ENCODE measurements around the gene FIS1.
A peak's percentile ranks its signal among the peaks of the same experiment; 100 is the strongest.
"Not testable (repeated sequence)": the region's sequence is repeated elsewhere in the genome, so short reads cannot be mapped to it uniquely, and the experiment has no call there.

Gene FIS1

DNA sequence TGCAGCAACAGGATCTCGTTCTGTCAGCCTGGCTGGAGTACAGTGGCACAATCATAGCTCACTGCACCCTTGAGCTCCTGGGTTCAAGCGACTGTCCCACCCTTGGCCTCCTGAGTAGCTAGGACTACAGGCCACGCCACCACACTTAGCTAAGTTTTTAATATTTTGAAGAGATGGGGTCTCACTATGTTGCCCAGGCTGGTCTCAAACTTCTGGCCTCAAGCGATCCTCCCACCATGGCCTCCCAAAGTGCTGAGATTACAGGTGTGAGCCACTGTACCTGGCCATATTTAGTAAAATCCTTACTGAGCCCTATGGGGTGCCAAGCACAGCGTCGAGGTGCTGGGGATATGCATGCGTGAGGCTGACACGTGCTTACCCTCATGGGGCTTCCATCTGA lies 36.0 kb upstream of the FIS1 start:
- H3K36me3 ChIP-seq (ENCODE audit: insufficient read depth, low read depth, low read length); H3K4me1 ChIP-seq (ENCODE audit: insufficient read depth, low read length); H3K9ac ChIP-seq (ENCODE audit: low read depth, low read length); H3K27me3 ChIP-seq (ENCODE audit: insufficient read depth, low read length); H3K9me3 ChIP-seq (ENCODE audit: insufficient read depth, low read depth, low read length); H3K27ac ChIP-seq (ENCODE audit: low read length); H3K4me3 ChIP-seq (ENCODE audit: low read length): not testable (repeated sequence)

DNA sequence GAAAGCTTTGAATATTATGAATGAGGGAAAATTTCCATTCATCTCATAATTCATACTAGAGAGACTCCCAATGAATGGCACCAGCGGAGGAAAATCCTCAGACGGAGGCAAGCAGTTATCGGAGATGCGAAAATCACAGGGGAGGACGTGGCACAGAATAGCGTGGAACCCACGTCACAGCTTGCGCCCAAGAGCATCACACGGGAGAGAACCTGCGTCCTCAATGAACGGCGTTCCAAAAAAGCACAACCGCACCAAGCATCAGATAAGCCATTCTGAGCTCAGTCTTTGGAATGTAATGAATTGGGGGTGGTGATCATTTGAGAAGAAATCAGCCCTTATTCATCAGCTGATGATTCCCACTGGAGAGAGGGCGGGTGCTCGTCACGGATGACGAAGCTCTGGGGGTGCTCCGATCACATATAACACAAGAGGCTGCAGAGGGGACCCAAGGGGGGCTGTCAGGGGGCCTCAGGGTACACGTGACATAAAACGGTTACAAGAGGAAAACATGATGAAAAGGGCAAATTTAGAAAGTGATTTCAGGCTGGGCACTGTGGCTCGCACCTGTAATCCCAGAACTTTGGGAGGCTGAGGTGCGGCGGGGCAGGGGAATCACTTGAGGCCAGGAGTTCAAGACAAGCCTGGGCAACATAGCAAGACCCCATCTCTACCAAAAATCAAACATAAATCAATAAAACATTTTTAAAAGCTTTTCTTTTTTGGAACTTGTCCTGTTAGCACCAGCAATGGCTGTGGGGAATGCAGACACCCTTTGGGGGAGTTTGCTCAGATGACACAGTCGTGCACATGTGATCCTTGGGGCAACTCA lies 33.8 kb upstream of the FIS1 start:
- H3K4me3 ChIP-seq (ENCODE audit: low read length) = no peak overlapping the region
- H3K9me3 ChIP-seq (ENCODE audit: insufficient read depth, low read depth, low read length) = no peaks in the 10 kb centered on the region
- no peak overlapping the region for H3K27ac ChIP-seq (ENCODE audit: low read length)
- H3K4me1 ChIP-seq (ENCODE audit: insufficient read depth, low read length) = peaks cover 2% of the 10 kb centered on the region; the same call in 1 of the 2 replicates
- no peaks in the 10 kb centered on the region for H3K36me3 ChIP-seq (ENCODE audit: insufficient read depth, low read depth, low read length)
- no peaks in the 10 kb centered on the region for H3K27me3 ChIP-seq (ENCODE audit: insufficient read depth, low read length)
- H3K9ac ChIP-seq (ENCODE audit: low read depth, low read length) = no peak overlapping the region

DNA sequence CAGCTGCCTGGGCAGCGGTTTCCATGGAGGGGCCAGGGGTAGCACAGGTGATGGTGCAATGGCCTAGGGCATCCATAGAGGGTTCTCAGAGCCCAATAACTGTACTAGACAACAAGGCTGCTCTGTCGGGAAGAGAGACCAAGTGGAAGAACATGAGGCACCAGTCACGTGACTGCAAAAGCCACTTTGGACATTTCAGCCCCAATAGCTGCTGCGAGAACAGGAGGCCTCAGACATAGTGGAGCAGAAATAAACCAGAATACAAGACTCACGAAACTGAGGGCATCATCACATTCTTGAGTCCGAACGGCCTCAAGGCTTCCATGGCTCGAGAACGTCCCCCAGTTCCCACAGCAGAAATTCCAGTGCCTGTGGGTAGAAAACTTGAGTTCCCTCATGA lies 32.3 kb upstream of the FIS1 start:
- Histone ChIP-seq H3K9ac (ENCODE audit: low read depth, low read length) (no peak overlapping the region), H3K27me3 (ENCODE audit: insufficient read depth, low read length) (no peaks in the 10 kb centered on the region), H3K36me3 (ENCODE audit: insufficient read depth, low read depth, low read length) (no peaks in the 10 kb centered on the region), H3K9me3 (ENCODE audit: insufficient read depth, low read depth, low read length) (no peaks in the 10 kb centered on the region), H3K4me3 (ENCODE audit: low read length) (no peak overlapping the region), H3K4me1 (ENCODE audit: insufficient read depth, low read length) (peaks cover 14% of the 10 kb centered on the region; the same call in 1 of the 2 replicates), H3K27ac (ENCODE audit: low read length) (no peak overlapping the region)

DNA sequence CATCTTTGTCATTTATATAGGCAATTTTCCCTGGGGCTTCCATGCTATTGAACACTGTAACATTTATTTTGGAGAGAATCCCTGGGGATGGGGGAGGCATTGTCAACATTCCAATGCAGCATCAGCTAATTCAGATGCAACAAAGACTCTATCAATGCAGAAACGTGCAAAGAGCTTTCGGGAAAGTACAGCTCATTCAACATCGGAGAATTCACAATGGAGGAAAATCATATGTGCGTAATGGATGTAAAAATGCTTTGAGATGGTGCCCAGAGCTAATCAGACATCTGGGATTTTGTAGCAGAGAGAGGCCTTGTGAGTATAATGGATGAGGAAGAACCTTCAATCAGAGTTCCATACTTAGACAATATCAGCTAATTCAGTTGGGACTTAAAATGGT lies 28.3 kb upstream of the FIS1 start:
- no peak overlapping the region for H3K4me3 ChIP-seq (ENCODE audit: low read length)
- H3K4me1 ChIP-seq (ENCODE audit: insufficient read depth, low read length) = peaks cover 14% of the 10 kb centered on the region; the same call in 1 of the 2 replicates
- no peaks in the 10 kb centered on the region for H3K9me3 ChIP-seq (ENCODE audit: insufficient read depth, low read depth, low read length)
- H3K27ac ChIP-seq (ENCODE audit: low read length) = no peak overlapping the region
- no peak overlapping the region for H3K9ac ChIP-seq (ENCODE audit: low read depth, low read length)
- H3K36me3 ChIP-seq (ENCODE audit: insufficient read depth, low read depth, low read length) = no peaks in the 10 kb centered on the region
- H3K27me3 ChIP-seq (ENCODE audit: insufficient read depth, low read length) = no peaks in the 10 kb centered on the region

DNA sequence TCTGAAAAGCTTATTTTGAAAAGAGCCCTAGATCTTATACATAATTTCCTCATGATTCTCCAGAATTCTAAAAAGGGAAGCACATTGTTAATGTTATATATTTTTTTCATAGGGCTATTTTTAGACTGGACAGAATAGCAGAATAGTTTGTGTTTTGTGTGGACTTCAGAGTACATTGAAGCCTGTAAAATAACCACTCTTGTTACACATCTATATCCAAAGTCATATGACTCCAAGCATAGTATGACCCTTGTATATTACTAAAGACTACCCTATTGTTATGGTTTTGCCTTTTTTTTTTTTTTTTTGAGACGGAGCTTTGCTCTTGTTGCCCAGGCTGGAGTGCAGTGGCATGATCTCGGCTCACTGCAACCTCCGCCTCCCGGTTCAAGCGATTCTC lies 26.1 kb upstream of the FIS1 start:
- Histone ChIP-seq H3K36me3 (ENCODE audit: insufficient read depth, low read depth, low read length) (no peaks in the 10 kb centered on the region), H3K9me3 (ENCODE audit: insufficient read depth, low read depth, low read length) (no peaks in the 10 kb centered on the region), H3K9ac (ENCODE audit: low read depth, low read length) (no peak overlapping the region), H3K4me1 (ENCODE audit: insufficient read depth, low read length) (peaks cover 14% of the 10 kb centered on the region; the same call in 1 of the 2 replicates), H3K27ac (ENCODE audit: low read length) (no peak overlapping the region), H3K4me3 (ENCODE audit: low read length) (no peak overlapping the region), H3K27me3 (ENCODE audit: insufficient read depth, low read length) (no peaks in the 10 kb centered on the region)

DNA sequence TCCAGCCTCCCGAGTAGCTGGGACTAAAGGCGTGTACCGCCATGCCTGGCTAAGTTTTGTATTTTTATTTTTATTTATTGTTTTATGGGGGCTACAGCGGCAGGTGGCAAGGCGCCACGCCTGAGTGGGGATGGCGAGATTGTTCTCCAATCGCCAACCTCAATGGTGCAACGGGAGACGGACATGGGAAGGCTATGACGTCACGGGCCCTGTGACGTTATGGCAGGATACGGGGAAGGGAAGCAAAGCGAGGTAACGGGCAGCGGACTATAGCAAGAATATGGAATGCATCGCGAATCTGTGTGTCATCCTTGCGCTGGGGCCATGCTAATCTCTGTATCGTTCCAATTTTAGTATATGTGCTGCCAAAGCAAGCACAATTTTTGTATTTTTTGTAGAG lies 24.8 kb upstream of the FIS1 start:
- Histone ChIP-seq H3K36me3 (ENCODE audit: insufficient read depth, low read depth, low read length) (no peaks in the 10 kb centered on the region), H3K9ac (ENCODE audit: low read depth, low read length) (no peak overlapping the region), H3K4me1 (ENCODE audit: insufficient read depth, low read length) (peaks cover 14% of the 10 kb centered on the region; the same call in 1 of the 2 replicates), H3K27ac (ENCODE audit: low read length) (no peak overlapping the region), H3K4me3 (ENCODE audit: low read length) (no peak overlapping the region), H3K9me3 (ENCODE audit: insufficient read depth, low read depth, low read length) (no peaks in the 10 kb centered on the region), H3K27me3 (ENCODE audit: insufficient read depth, low read length) (no peaks in the 10 kb centered on the region)

DNA sequence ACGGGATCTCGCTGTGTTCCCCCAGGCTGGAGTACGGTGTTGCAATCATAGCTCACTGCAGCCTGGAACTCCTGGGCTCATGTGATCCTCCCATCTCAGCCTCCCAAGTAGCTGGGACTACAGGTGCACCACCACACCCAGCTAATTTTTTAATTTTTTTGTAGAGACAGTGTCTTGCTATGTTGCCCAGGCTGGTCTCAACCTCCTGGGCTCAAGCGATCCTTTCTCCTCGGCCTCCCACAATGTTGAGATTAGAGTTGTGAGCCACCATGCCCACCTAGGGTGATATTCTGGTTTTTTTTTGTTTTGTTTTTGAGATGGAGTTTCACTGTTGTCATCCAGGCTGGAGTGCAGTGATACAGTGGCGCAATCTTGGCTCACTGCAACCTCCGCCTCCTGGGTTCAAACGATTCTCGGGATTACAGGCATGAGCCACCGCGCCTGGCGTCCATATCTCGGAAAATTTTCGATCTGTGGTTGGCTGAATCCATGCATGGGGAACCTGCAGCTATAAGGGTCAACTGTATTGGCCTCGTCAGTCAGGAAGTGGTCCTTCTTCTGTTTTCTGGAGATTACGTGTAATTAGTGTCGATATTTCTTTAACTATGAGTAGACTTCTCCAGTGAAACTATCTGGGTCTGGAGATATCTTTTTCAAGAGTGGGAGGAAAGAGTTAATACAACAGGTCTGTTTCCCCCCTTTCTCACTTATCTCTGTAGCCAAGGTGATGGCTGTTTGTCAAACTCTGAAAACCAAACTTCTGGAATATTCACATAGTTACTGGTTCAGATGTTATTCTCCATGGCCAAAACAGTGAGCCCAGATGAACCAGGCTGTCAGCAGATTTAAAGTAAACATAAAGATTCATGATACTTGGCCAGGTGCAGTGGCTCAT lies 21.0 kb upstream of the FIS1 start:
- Histone ChIP-seq H3K36me3 (ENCODE audit: insufficient read depth, low read depth, low read length) (no peaks in the 10 kb centered on the region), H3K4me1 (ENCODE audit: insufficient read depth, low read length) (no peaks in the 10 kb centered on the region), H3K9ac (ENCODE audit: low read depth, low read length) (no peak overlapping the region), H3K4me3 (ENCODE audit: low read length) (no peak overlapping the region), H3K27ac (ENCODE audit: low read length) (no peak overlapping the region), H3K9me3 (ENCODE audit: insufficient read depth, low read depth, low read length) (no peaks in the 10 kb centered on the region), H3K27me3 (ENCODE audit: insufficient read depth, low read length) (no peaks in the 10 kb centered on the region)

DNA sequence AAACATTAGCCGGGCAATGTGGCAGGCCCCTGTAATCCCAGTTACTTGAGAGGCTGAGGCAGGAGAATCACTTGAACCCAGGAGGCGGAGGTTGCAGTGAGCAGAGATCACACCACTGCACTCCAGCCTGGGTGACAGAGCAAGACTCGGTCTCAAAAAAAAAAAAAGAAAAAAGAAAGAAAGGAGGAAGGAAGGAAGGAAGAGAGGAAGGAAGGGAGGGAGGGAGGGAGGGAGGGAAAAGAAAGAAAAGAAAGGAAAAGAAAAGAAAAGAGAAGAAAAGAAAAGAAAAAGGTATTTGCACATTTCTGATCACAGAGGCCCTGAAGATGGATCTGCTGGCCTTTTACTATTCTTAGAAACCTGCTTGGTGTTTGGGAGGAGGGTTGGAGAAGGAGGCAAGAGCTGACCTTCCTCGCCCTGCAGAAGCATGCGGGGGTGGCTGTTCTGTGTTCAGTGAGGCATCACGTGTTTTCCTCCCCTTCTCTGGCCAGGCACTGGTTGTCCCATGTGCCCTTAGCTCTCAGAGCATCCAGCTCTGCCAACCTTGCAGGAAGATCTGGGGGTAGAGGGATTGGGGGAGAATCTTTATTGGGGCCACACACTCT lies 19.3 kb upstream of the FIS1 start:
- not testable (repeated sequence) for H3K36me3 ChIP-seq (ENCODE audit: insufficient read depth, low read depth, low read length); H3K4me1 ChIP-seq (ENCODE audit: insufficient read depth, low read length); H3K27me3 ChIP-seq (ENCODE audit: insufficient read depth, low read length); H3K9ac ChIP-seq (ENCODE audit: low read depth, low read length); H3K9me3 ChIP-seq (ENCODE audit: insufficient read depth, low read depth, low read length); H3K4me3 ChIP-seq (ENCODE audit: low read length); H3K27ac ChIP-seq (ENCODE audit: low read length)

DNA sequence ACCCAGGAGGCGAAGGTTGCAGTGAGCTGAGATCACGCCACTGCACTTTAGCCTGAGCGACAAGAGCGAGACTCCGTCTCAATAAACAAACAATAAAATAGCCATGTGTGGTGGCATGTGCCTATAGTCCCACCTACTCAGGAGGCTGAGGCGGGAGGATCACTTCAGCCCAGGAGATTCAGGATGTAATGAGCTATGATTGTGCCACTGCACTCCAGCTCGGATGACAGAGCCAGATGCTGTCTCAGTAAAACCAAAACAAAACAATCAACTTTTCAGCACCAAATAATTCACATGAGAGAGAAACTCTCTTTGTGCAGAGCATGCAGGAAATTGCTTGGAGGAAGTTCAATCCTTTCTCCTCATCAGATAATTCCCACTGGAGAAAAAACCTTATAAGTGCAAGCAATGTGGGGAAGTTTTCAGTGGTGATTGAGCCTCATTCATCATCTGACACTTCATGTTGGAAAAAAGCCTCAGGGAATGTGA lies 13.4 kb upstream of the FIS1 start:
- peak overlapping the region; percentile 37; the same call in 1 of the 2 replicates for H3K9ac ChIP-seq (ENCODE audit: low read depth, low read length)
- no peak overlapping the region for H3K4me3 ChIP-seq (ENCODE audit: low read length)
- H3K36me3 ChIP-seq (ENCODE audit: insufficient read depth, low read depth, low read length) = no peaks in the 10 kb centered on the region
- no peak overlapping the region for H3K27ac ChIP-seq (ENCODE audit: low read length)
- H3K4me1 ChIP-seq (ENCODE audit: insufficient read depth, low read length) = no peaks in the 10 kb centered on the region
- H3K9me3 ChIP-seq (ENCODE audit: insufficient read depth, low read depth, low read length) = no peaks in the 10 kb centered on the region
- H3K27me3 ChIP-seq (ENCODE audit: insufficient read depth, low read length) = no peaks in the 10 kb centered on the region

DNA sequence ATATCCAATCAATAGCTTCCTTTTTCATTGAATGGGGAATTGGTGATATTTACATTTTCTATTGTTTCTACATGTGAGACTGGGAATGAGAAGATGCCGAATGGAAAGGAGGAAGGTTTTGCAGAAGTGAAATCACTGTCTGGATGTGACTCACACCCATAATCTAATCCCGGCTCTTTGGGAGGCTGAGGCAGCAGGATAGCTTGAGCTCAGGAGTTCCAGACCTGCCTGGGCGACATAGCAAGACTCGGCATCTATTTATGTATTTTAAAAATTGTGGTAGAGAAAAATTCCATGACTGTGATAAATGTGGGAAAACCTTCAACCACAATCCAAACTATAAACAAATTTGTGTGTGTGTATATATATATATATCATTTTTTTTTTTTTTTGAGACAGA lies 10.9 kb upstream of the FIS1 start:
- no peak overlapping the region for H3K27ac ChIP-seq (ENCODE audit: low read length)
- no peaks in the 10 kb centered on the region for H3K27me3 ChIP-seq (ENCODE audit: insufficient read depth, low read length)
- H3K36me3 ChIP-seq (ENCODE audit: insufficient read depth, low read depth, low read length) = no peaks in the 10 kb centered on the region
- no peaks in the 10 kb centered on the region for H3K9me3 ChIP-seq (ENCODE audit: insufficient read depth, low read depth, low read length)
- 0 out of 2 replicates have a peak, but pooled peaks cover 3% of the 10 kb centered on the region for H3K4me1 ChIP-seq (ENCODE audit: insufficient read depth, low read length)
- no peak overlapping the region for H3K4me3 ChIP-seq (ENCODE audit: low read length)
- no peak overlapping the region for H3K9ac ChIP-seq (ENCODE audit: low read depth, low read length)

DNA sequence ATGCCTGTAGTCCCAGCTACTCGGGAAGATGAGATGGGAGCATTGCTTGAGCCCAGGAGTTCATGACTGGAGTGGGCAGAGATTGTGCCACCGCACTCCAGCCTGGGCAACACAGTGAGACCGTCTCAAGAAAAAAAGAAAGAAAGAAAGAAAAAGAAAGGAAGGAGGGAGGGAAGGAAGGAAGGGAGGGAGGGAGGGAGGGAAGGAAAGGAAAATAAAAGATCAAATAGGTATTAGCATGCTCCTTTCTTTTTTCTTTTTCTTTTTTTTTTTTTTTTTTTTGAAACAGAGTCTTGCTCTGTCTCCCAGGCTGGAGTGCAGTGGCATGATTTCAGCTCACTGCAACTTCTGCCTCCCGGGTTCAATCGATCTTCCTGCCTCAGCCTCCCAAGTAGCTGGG lies 8.3 kb upstream of the FIS1 start:
- not testable (repeated sequence) for H3K4me3 ChIP-seq (ENCODE audit: low read length); H3K9ac ChIP-seq (ENCODE audit: low read depth, low read length); H3K4me1 ChIP-seq (ENCODE audit: insufficient read depth, low read length); H3K36me3 ChIP-seq (ENCODE audit: insufficient read depth, low read depth, low read length); H3K27ac ChIP-seq (ENCODE audit: low read length); H3K27me3 ChIP-seq (ENCODE audit: insufficient read depth, low read length); H3K9me3 ChIP-seq (ENCODE audit: insufficient read depth, low read depth, low read length)
